ENCODE data around the gene CTTN. TPM values are rescaled to one million over a fixed set of nuclear protein-coding genes. Genes with fewer than 3 reads are reported as not detected.

CTTN gene
- total and polyA plus RNA-seq, 2 of the 13 experiments (the other 11 are each of a cell fraction or from before 2014, with no cell fraction given), result 84.4 to 114 TPM

DNA sequence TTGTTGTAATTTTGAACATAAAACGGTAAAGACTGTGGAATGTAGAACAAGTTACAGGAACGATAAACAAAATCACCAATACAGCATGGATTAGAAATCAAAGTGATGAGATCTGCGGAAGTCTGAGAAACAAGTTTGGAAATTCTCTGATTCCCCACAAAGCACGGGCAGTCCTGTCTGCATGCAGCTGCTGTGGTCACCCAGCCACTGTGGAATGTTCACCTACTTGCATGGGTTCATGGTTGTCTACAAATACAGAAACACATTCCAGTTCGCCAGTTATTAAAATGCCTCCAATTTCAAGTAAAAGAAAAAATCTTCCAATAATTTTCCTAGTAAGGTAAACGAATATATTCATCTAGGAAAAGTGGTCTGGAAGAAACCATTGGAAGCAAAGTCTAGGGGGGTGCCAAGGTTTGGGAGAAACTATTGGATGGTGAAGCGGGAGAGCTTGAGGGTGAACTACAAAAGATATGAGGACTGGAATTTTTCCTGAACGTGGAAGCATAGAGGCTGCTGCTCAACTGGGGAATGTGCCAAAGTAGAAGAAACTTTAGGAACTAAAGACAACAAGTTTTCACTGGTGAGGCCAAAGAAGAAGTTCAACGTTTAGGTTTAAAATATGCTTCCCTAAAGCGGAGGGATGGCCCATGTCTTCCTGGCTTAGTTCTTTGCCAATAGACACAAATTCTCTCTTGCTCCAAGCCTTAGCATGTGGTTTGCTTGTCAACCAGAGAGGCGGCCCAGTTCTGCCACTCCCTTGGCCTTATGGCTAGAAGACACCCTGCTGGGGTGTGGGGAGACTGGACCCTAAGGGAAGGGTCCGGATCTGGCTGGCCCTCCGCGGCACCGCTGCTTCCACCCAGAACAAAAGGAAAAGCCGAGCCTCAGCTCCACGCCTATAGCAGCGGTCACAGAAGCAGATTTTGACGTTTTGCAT, 70.2 kb downstream of the CTTN start:
- no peak overlapping the region for H3K27ac ChIP-seq (ENCODE audit: extremely low read length, insufficient read depth, low read length)
- H3K9ac ChIP-seq (ENCODE audit: insufficient read depth, low read depth, low read length), result no peak overlapping the region
- WGBS (ENCODE audit: low lambda C conversion rate), result 83% methylated on average over 19 of the region's 19 CpGs
- ChIA-PET POLR2A (no interaction called here), CTCF (ENCODE audit: low intra/inter-chr PET ratio, low total read pairs) (interaction anchor here (1.8 kb wide), 1 partner anchor 287 kb away, joined by 6 read pairs; no protein-coding TSS in a partner anchor)
- intact Hi-C loops (cut with micrococcal nuclease; ENCODE audit: unreplicated experiment) (no loop called here), in situ Hi-C loops (cut with HindIII; ENCODE audit: extremely low pct_ligation_motif_present, low pct_unique_long_range_greater_than_20kb) (loop anchor here (5.0 to 25.0 kb wide), 2 partner anchors 289 to 944 kb away; no protein-coding TSS in a partner anchor)
- no peak for FAIRE-seq
- no peaks in the 10 kb centered on the region for H3K4me1 ChIP-seq (ENCODE audit: insufficient read depth, low read length)
- H3K36me3 ChIP-seq (replicated peaks in 1 of 2; ENCODE audit: control insufficient read depth in 1 of 2, insufficient read depth in 2 of 2, low read length in 2 of 2), result peaks cover 5 to 11% of the 10 kb centered on the region in 2 experiments; a peak in 4 of 5 replicates
- DNase-seq (ENCODE audit: low spot score), result no peak
- ATAC-seq, result no peak
- H3K27me3 ChIP-seq (ENCODE audit: control insufficient read depth in 1 of 2, insufficient read depth in 2 of 2, low read length in 2 of 2), result 0 out of 5 replicates have a peak, but pooled peaks cover 0 to 9% of the 10 kb centered on the region in 2 experiments
- H4K20me1 ChIP-seq (ENCODE audit: insufficient read depth, low read length), result no peaks in the 10 kb centered on the region
- no peaks in the 10 kb centered on the region for H3K79me2 ChIP-seq (ENCODE audit: insufficient read depth, low read length)
- H3K4me2 ChIP-seq (ENCODE audit: low read depth, low read length), result no peak overlapping the region
- H2AFZ ChIP-seq (ENCODE audit: low read length), result no peak overlapping the region
- no peaks in the 10 kb centered on the region for H3K9me3 ChIP-seq (ENCODE audit: low read length)
- no TSS peak for BruUV-seq (replicated peaks)
- H3K4me3 ChIP-seq (replicated peaks in 1 of 3; ENCODE audit: insufficient read depth in 1 of 3, low read depth in 2 of 3, low read length in 3 of 3), result no peak overlapping the region
- no peak for TF ChIP-seq ZNF224 (CRISPR knock-in tag; IDR thresholded peaks at IDR 0.05)
- TF ChIP-seq HOXA7 (CRISPR knock-in tag; IDR thresholded peaks at IDR 0.05), result no peak
- no peak for TF ChIP-seq ZBTB8A (CRISPR knock-in tag; IDR thresholded peaks at IDR 0.05; ENCODE audit: borderline replicate concordance, low read depth)
- TF ChIP-seq DR1 (CRISPR knock-in tag; IDR thresholded peaks at IDR 0.05), result no peak
- TF ChIP-seq, protein P1, sequence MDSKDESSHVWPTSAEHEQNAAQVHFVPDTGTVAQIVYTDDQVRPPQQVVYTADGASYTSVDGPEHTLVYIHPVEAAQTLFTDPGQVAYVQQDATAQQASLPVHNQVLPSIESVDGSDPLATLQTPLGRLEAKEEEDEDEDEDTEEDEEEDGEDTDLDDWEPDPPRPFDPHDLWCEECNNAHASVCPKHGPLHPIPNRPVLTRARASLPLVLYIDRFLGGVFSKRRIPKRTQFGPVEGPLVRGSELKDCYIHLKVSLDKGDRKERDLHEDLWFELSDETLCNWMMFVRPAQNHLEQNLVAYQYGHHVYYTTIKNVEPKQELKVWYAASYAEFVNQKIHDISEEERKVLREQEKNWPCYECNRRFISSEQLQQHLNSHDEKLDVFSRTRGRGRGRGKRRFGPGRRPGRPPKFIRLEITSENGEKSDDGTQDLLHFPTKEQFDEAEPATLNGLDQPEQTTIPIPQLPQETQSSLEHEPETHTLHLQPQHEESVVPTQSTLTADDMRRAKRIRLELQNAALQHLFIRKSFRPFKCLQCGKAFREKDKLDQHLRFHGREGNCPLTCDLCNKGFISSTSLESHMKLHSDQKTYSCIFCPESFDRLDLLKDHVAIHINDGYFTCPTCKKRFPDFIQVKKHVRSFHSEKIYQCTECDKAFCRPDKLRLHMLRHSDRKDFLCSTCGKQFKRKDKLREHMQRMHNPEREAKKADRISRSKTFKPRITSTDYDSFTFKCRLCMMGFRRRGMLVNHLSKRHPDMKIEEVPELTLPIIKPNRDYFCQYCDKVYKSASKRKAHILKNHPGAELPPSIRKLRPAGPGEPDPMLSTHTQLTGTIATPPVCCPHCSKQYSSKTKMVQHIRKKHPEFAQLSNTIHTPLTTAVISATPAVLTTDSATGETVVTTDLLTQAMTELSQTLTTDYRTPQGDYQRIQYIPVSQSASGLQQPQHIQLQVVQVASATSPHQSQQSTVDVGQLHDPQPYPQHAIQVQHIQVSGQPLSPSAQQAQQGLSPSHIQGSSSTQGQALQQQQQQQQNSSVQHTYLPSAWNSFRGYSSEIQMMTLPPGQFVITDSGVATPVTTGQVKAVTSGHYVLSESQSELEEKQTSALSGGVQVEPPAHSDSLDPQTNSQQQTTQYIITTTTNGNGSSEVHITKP (CRISPR knock-in tag; IDR thresholded peaks at IDR 0.05; ENCODE audit: low read depth), result peak; percentile 96
- peak; percentile 88 for TF ChIP-seq RBM22 (optimal IDR thresholded peaks at IDR 0.05; ENCODE audit: low read length)
- no peak for TF ChIP-seq ZNF569 (CRISPR knock-in tag; IDR thresholded peaks at IDR 0.05; ENCODE audit: borderline replicate concordance)
- TF ChIP-seq RNF2 (conservative IDR thresholded peaks at IDR 0.05; ENCODE audit: low read depth), result no peak
- TF ChIP-seq PAF1 (CRISPR knock-in tag; IDR thresholded peaks at IDR 0.05), result no peak
- no peak for TF ChIP-seq SMAD9 (CRISPR knock-in tag; IDR thresholded peaks at IDR 0.05)

Data from HepG2 (cell line).